Stimulated activated naive CD8-positive, alpha-beta T cell treated with anti-CD3 and anti-CD28 coated beads, Interleukin-15, Interleukin-2, amounts not matched to agents 100 U/mL and 50 U/mL, for 24 hours (primary cell): ENCODE results near the gene ERBB4.

Source experiments
- ATAC-seq: fragments of 150-1000 bp; cut with Tn5 transposase; one replicate; pipeline ENCODE4 v1.10.0; 2021
- DNase-seq: peaks from one replicate; pipeline ENCODE4 v3.0.0; 2021

ERBB4 gene

DNA sequence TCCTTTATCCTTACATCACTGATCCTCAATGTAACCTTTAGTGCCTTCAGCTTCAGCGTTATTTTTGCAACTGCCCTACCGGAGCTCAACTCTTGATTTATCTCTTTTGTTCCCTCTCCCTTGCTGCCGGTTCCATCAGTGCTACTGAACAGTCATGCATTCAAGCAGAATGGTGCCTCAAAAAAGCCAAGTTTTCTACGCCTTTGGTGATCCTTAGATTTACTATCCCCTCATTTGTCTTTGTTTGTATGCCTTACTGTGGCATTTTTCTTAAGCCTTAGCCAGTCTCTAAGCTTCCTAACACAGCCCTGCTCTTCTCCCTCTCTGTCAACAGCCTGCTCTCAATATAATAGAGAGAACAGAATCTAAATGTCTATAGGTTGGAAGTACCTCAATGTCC, 1134.5 kb downstream of the ERBB4 start:
- no peak for DNase-seq
- ATAC-seq: no peak

DNA sequence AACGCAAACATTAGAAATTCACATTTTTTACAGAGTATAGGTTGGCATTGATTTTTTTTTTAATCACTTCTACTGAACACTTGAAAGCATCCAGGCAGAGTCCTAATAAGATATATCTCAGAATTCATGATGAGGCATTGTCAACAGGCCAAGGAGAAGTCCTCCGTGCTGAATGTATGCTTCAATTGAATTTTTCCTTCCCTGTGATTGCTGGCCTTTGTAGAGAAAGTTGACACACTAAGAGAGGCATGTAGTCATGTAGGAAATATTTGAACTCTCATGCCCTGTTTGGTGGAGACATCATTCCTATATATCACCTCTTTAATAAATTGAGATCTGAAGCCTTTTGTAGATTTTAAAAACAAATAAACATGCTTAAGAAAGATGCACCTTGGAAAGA, 1137.3 kb downstream of the ERBB4 start:
- DNase-seq (no peak), ATAC-seq (no peak)

DNA sequence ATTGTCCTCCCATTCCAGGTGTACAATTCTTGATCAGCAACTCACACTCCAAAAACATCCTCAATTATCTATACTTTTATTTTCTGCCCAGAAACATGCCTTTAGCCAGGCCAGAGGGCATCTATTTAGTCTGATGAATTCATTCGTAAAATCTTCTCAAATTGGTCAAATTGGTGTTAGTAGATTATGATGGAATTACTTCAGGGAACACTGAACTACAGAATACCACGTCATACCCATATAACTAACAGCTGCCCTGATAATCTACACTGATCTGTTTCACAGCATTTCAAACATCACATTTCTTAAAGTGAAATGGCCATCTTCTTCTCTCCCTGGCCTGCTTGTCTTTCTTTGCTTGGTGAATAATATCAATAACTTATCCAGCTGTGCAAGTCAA, 1140.8 kb downstream of the ERBB4 start:
- DNase-seq (no peak), ATAC-seq (no peak)

DNA sequence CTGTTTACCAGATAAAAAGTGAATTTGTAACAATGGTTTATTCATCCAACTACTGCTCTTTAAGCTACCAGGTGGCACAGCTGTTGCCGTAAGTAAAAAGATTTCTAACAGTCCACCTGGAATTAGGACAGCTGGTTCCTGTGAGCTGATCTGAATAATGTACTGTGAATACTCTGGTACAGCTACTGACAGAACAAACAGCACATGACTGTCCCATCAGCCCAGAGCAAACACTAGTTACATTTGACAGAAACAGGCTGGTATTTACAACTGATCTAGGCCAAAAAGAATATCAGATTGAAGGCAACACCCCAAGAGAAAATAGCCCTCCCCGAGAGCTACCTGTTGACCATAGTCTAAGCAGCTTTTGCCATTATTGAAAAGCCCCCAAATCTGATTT, 1141.8 kb downstream of the ERBB4 start:
- DNase-seq: no peak
- no peak for ATAC-seq

DNA sequence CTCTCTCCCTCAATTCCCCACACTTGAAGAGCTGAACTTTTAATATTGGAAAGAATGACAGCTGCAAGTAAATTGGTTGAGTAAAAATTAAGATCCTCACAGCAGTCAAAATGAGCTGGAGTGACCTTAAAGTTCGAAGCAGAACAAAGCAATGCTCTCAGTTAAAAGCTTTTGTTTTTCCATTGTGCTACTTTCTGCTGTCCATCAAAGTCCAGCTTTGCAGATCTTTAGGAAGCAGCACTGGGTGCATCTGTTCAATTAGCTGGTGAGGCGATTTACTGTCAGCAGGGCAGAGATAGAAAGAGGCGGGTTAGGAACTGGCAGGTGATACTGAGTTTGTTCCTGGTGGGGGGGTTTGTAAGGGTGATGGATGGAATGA, 1147.4 kb downstream of the ERBB4 start:
- no peak for DNase-seq
- no peak for ATAC-seq

DNA sequence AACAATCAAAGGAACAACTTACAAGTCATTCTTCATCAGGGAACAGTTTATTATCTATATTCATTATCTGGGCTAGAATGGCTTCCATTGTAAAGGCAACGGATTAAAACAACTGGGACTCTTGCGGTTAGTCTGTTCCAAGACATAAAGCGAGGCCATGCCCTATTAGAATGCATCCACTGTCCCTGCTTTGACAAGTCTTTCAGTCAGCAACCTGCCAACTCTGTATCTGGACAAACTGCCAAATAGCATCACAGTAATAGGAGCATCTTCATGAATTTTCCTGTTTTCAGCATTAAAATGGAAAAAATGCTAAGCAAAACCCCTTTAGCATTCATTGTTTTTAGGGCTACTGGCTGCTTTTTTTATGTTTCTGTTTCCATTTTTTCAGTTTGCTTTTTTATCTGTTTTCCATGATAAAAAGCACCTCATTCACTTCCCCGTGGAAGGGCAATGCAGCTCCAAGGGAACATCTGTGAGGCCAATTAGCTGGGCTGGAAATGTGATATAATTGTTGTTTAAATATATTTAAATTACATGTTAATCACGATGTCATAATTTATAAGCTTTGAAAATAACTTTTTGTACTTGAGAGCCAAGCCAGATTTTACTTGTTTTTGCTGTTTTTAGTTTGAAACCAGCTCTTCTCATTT, 1147.9 kb downstream of the ERBB4 start:
- DNase-seq (no peak), ATAC-seq (no peak)

DNA sequence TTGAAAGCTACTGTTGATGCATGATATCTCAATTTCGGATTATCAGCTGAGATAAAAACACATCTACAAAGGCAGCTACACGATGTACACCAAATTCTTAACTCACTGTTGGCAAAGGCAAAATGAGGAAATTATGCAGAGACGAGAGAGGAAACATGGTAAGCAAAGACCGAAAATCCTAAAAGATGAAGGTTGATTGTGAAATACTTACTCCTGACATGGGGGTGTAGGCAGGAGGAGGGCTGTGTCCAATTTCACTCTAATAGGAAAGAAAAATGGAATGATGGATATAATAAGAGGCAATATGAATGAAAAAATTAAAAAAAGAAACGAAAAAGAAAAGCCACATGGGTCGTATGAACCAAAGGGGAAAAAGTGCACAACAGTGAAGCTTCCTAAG, 1150.9 kb downstream of the ERBB4 start:
- DNase-seq (no peak), ATAC-seq (no peak)

DNA sequence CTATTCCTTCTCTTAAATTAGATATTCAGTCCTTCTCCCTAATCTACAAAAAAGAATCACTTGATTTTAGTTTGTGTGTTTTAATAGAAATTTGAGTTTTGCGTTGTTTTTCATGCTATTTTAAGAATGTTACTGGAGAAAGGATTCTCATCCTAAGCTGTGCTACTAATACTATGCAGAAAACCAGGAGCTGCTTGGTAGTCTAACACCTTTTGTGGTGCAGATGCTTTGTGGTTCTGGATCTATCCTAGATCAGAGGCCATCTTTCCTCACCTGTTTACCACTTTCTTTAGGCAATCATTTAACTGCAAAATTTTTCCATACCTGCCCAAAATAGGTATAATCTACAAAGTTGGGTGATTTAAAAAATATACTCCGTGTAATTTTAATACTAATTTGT, 1158.6 kb downstream of the ERBB4 start:
- no peak for DNase-seq
- no peak for ATAC-seq

DNA sequence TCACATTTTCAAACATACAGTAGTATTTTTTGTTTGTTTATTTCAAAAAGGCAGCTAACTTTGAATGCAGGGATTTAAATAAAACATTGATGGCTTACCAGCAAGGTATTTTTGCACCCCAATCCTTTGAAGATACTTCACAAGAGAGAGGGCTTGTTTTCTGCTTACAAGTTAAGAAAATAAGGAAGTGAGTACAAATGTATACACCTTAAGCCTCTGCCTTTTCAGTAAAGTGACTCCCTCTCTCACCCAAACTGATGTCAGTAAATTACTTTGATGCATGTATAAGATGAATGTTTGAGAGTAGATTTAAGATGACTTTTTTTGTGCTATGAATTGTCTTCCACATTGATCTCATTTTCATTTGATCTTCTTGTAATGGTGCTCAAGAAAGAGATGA, 1162.2 kb downstream of the ERBB4 start:
- ATAC-seq: no peak
- no peak for DNase-seq

DNA sequence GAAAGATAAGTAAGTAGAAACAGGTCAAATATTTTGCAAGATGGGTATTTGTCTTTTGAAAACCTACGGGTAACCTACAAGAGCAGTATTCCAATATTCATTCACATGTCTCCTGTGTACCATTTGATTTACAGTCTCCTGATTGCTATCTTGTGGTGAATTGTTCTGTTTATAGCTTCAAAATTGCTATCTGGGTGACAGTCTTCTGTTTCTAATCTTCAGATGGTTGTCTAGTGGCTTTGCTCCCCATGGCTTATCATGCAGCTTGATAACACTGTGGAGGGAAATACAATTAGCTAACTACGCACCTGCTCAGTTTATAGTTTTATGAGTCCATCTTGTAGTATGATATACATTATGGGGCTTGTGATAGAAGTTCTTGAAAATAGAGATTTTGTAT, 1165.4 kb downstream of the ERBB4 start:
- ATAC-seq (no peak), DNase-seq (no peak)

DNA sequence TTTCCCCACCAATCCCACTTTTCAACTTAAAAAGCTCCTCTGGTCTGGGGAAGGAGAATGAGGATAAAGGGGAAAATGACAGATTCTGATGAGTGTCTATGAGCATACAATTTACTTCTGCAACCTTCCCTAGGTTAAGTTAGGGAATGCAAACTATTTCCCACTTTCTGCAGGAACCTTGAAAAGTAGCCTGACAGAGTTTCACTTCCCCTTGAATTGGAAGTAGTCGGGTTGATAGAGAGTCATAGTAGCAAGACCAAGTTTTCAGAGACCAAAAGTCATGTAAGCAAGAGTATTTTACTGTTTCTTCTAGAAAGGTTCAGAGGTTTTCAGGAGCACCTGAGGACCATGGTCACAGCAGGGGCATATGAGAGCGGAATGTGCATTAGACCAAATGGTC, 1167.1 kb downstream of the ERBB4 start:
- no peak for ATAC-seq
- no peak for DNase-seq

DNA sequence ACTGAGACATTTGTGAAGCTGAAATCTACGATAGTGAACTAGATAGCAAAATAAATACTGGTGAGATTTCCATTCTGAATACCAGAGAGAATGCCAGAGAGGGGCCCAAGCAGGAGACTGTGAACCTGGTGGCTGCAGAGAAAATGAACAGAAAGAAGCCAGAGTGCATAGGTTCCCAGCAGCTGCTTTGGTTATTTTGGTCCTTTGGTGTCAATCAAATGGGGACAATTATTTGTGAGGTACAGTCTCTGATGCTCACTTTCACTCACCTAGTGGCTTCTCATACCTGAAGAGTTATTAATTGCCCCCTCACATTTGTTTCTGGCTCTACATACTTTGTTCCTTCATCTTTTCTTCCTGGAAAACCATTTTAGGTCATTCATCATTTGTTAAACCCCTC, 1170.1 kb downstream of the ERBB4 start:
- ATAC-seq (no peak), DNase-seq (no peak)

DNA sequence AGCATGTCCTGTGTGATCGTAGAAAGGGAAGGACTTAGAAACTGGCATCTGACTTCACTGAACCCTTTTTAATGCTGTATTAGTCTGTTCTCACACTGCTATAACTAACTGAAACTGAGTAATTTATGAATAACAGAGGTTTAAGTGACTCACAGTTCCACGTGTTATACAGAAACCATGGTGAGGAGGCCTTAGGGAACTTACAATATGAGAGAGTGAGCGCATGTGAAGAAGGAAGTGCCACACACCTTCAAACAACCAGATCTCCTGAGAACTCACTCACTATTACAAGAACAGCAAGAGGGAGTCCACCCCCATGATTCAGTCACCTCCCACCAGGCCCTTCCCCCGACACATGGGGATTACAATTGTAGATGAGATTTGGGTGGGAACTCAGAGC, 1170.9 kb downstream of the ERBB4 start:
- no peak for DNase-seq
- ATAC-seq: no peak

DNA sequence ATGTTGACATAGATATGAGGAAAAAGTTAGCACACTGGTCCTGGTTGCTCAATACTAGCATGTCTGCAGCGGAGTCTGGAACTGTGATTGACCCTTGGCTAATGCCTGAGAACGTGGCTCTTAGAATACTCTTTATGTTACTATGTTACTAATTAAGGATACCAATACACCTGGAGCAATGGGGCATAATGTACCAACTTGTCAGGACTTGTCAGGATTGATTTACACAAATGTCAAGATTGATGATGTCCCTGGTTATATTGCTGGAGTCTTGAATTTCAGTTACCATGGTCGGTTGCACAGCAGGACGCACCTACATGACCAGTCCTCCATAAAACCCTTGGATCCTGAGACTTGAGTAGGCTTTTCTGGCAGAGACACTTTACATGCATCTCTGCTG, 1171.3 kb downstream of the ERBB4 start:
- ATAC-seq: no peak
- no peak for DNase-seq

DNA sequence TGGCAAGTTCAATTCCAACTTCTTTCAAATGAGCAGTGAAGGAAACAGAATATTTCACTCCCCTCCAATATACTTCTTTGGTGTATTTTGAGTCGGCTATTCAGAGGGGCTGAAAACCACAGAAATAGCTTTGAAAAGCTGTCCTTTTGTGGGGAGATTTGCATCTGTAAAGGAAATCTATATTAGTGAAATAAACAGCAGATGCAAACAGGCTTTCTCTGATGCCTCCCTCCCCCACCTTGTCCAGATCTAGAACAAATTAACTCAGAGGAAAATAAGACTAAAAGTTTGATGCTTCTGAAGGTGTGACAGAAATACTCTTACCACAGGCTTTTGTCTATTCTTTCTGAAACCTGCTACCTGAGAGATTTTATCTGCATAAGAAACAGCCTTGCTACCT, 1173.7 kb downstream of the ERBB4 start:
- DNase-seq (no peak), ATAC-seq (no peak)

DNA sequence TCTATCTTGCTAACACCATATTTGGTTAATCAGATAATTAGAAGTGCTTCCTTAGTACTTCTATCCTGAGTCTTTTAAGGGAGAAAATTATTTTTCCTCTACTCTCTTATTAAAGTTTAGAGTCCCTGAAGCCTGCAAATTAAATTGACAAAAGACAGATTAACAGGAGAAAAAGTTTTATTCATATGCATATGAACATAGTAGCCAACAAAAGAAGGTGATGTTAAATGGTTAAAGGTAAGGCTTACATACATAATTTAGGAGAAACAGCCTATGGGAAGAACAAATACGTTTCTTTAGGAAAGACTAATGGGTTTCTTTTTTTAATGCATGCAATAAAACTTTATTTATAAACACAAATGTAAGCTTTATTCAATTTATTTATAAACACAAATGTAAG, 1177.2 kb downstream of the ERBB4 start:
- no peak for DNase-seq
- no peak for ATAC-seq

DNA sequence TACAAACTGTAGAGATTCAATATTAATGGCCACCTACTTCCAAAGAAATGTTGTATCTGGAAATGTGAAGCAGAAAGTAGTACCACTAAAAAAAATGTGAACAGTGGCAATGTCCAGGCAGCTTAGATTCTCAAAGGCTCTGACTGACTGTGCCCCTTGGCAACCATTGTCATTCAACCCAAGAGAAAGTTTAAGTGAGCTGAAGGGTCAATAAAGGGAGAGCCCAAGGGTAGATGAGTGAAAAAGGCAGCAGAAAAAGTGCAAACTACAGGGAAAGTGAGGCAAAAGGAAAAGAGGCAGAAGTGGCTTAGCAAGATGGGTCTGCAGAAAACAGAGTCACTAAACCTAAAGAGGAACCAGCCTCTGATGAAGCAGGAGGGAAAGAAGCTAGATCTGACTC, 1179.3 kb downstream of the ERBB4 start:
- ATAC-seq: no peak
- no peak for DNase-seq

DNA sequence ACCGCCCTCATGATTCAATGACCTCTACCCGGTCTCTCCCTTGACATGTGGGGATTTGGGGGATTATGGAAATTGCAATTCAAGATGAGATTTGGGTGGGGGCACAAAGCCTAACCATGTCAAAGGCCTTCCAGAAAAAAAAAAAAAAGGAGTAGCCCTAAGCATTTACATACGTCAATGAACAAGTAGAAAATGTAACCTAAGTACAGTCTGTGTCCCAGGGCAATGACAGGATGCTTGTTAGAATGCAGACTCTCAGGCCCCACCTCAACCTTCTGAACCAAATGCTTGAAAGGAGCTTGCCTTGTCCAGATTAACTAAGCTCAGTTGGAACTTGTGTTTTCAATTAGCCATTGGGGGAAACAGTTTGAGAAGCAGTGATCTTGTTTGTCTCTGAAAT, 1180.1 kb downstream of the ERBB4 start:
- ATAC-seq: no peak
- DNase-seq: no peak

DNA sequence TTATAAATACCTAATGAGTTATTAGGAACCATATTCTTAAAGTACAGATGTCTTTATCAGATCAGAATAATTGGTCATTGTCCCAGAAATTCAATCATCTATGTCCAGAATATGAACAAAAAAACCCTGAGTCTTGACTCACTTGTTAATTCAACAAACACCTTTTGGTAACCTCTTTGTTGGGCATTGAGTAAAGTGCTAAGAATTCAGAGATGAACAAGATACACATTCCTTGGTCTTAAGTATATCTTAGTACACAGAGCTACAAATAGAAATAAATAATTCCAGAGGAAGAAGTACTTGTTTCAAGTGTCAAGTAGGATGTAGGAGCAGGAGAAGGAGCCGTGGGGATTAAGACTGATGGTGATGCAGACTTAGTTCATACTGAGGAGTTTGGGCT, 1184.1 kb downstream of the ERBB4 start:
- no peak for DNase-seq
- no peak for ATAC-seq

DNA sequence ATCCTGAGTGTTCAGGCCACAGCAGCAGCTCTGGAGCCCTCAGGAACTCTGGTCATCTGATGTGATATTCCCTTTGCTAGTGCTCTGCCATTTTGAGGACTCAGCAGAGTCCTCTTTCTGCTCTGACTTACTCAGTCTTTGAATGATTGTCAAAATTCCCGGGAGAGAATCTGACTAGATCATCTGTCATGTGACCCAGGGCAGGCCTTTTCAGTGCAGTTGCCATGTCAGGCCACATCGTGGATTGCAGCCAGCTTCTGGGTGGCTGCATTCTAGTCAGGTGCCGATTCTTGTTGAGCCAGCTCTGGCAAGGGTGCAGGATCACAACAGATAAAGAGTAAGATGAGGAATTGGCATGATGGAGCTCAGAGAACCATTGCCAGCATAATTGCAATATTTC, 1186.6 kb downstream of the ERBB4 start:
- DNase-seq: no peak
- no peak for ATAC-seq

DNA sequence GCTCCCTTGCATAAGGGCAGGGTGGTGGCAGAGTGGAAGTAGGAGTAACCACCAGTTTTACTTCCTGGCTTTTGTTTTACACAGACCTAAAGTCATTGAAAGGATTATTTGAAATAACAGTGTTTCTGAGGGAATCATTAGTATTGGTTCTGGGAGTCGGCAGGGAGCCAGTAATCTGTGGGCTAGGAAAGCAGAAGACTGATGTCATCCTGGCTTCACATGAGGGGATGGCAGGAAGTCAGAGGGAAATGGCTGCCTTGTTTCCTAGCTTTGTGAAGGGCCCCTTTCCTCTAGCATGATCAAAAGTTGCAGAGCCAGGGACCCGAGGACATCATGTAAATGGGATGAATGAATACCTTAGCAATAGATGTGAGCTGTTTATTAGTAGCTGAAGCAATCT, 1189.6 kb downstream of the ERBB4 start:
- DNase-seq (no peak), ATAC-seq (no peak)

DNA sequence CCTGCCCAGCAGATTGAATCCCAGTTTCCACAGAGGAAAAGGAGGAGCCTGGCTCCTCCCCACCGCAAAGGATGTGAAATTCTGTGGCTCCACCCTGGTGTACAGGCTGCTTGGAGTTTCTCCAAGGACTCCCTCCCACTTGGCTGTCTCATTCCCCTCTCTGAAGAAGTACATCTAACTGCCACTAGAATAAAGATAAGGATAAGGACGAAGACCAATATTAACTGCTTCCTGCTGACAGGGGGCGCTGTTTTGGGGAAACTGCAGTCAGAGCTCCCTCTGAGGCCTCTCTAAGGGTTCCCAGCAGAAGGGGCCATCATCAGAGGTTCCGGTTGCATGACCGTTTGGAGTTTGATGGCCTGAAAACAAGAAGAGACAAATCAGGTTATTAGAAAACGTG, 1191.3 kb downstream of the ERBB4 start:
- ATAC-seq (no peak), DNase-seq (no peak)

DNA sequence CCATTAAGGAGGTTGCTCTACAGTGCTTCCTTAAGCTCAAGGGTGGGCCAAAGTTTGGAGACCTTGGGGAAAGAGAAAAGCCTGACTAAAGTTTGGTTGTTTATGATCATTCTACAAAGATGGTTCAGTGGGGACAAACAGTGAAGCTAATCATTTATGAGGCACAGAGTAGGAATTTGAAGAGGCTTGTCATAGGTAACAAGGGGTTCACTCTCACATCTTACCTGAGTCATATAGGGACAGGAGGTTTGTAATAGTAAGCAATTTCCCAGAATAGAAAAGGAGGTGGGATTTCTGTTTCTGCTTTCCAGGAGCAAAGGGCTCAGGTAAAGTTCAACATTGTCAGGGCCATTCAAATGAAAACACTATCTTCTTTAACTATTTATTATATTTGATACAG, 1194.3 kb downstream of the ERBB4 start:
- no peak for ATAC-seq
- DNase-seq: no peak

DNA sequence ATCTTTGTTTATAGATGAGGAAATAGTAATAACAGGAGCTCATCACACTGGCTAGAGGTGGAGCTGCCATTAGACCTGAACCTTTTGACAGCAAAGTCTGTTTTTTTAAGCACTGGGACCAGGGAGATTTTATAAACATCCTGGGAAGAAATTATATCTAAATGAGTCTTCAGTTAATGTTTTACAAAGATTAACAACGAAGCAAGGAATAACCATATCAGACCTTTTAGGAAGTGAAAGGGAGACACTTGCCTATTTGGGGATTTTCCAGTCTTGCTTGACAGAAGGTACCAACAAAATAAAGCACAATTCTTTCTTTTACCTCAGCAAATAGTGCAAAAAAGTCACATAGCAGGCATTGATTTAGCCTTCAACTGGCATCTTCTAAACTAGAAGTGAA, 1205.2 kb downstream of the ERBB4 start:
- ATAC-seq: no peak
- no peak for DNase-seq

DNA sequence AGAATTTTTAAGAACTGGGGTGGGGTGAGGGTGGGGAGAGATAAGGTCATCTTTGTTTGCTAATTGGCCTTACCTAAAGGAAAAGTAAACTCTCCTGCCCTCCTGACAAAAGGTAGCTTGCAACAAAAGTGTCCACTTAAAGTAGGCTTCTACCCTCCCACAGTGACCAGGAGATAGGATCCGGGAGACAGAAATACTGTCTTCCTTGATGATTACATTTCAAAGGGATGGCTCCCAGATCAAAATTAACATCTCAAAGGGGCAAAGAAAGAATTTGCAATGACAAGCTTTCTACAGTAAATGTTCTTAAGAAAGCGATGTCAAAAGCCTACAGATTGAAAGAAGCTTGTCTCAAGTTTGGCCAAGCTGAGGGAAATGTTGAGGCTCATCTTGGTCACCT, 1206.9 kb downstream of the ERBB4 start:
- no peak for ATAC-seq
- DNase-seq: no peak
